GM21529 (cell line): ENCODE results near the gene ACVR1B.

ENCODE experiments used
- ATAC-seq: cut with Tn5 transposase; IDR thresholded peaks from one replicate; pipeline ENCODE4 v1.9.1; 2021; ENCODE audit not compliant: unreplicated experiment

Gene ACVR1B

GRCh38 chr12:51917041-51917590 lies 34.4 kb upstream of the ACVR1B start:
- no peak for ATAC-seq

GRCh38 chr12:51917746-51918453 lies 33.6 kb upstream of the ACVR1B start:
- ATAC-seq, result no peak

GRCh38 chr12:51920046-51920445 lies 31.5 kb upstream of the ACVR1B start:
- ATAC-seq, result no peak

- ATAC-seq, result no peak
These were observed 30.3 kb upstream of the ACVR1B start for GRCh38 chr12:51921017-51921725.

- no peak for ATAC-seq
These were observed 29.4 kb upstream of the ACVR1B start for GRCh38 chr12:51922146-51922545.

- no peak for ATAC-seq
These were observed 28.6 kb upstream of the ACVR1B start for GRCh38 chr12:51922762-51923505.

- no peak for ATAC-seq
These were observed 27.8 kb upstream of the ACVR1B start for GRCh38 chr12:51923506-51924365.

- ATAC-seq, result no peak
These were observed 26.8 kb upstream of the ACVR1B start for GRCh38 chr12:51924551-51925319.

GRCh38 chr12:51925346-51926063 lies 26.0 kb upstream of the ACVR1B start:
- no peak for ATAC-seq

GRCh38 chr12:51926064-51926632 lies 25.4 kb upstream of the ACVR1B start:
- no peak for ATAC-seq

- no peak for ATAC-seq
These were observed 24.8 kb upstream of the ACVR1B start for GRCh38 chr12:51926718-51927117.

- ATAC-seq, result no peak
These were observed 19.1 kb upstream of the ACVR1B start for GRCh38 chr12:51932218-51933076.

GRCh38 chr12:51934080-51934479 lies 17.4 kb upstream of the ACVR1B start:
- no peak for ATAC-seq

GRCh38 chr12:51937926-51938325 lies 13.6 kb upstream of the ACVR1B start:
- no peak for ATAC-seq

GRCh38 chr12:51938726-51939125 lies 12.8 kb upstream of the ACVR1B start:
- no peak for ATAC-seq

GRCh38 chr12:51941011-51941581 lies 10.4 kb upstream of the ACVR1B start:
- no peak for ATAC-seq

- no peak for ATAC-seq
These were observed 9.9 kb upstream of the ACVR1B start for GRCh38 chr12:51941604-51942003.

- no peak for ATAC-seq
These were observed 9.4 kb upstream of the ACVR1B start for GRCh38 chr12:51942056-51942455.
